GM23338 (cell line): ENCODE data around the gene HELT.

Experiments
- CREB1 ChIP-seq: fragments of 250-450 bp; sonication (Bioruptor Pico); IDR thresholded peaks from 2 replicates; pipeline ENCODE4 v1.5.0; 2020; ENCODE audit warnings: low read depth, mild to moderate bottlenecking, moderate library complexity
- CTCF ChIP-seq, 2 experiments: fragments of 200-600 bp in 1 of 2; sonication (generic) in 1 of 2; conservative IDR thresholded peaks; 2 replicates each; pipeline versions ENCODE4 v1.5.1 to v1.6.1; 2016 to 2017; ENCODE audit warnings: antibody characterized with exemption in 2 of 2, low read depth in 2 of 2, mild to moderate bottlenecking in 2 of 2, moderate library complexity in 1 of 2
- ETS1 ChIP-seq: IDR thresholded peaks from 2 replicates; pipeline ENCODE4 v1.6.1; 2016; ENCODE audit warnings: antibody characterized with exemption
- EZH2 ChIP-seq: fragments of 200-600 bp; sonication (generic); IDR thresholded peaks from one replicate; pipeline ENCODE4 v1.8.0; 2017; ENCODE audit warnings: antibody characterized with exemption, mild to moderate bottlenecking, low read depth; ENCODE audit not compliant: unreplicated experiment
- EZH2phosphoT487 ChIP-seq: fragments of 200-600 bp; sonication (generic); IDR thresholded peaks from one replicate; pipeline ENCODE4 v1.8.1; 2018; ENCODE audit warnings: antibody characterized with exemption; ENCODE audit not compliant: unreplicated experiment
- JUNB ChIP-seq: IDR thresholded peaks from one replicate; pipeline ENCODE4 v1.6.1; 2016; ENCODE audit warnings: antibody characterized with exemption; ENCODE audit not compliant: unreplicated experiment
- POLR2AphosphoS5 ChIP-seq: IDR thresholded peaks from 2 replicates; pipeline ENCODE4 v1.6.1; 2016; ENCODE audit warnings: antibody characterized with exemption, low read depth
- REST ChIP-seq: IDR thresholded peaks from one replicate; pipeline ENCODE4 v1.6.1; 2018; ENCODE audit warnings: antibody characterized with exemption; ENCODE audit not compliant: unreplicated experiment
- STAT1 ChIP-seq: IDR thresholded peaks from one replicate; pipeline ENCODE4 v1.6.1; 2016; ENCODE audit warnings: antibody characterized with exemption; ENCODE audit not compliant: unreplicated experiment
- ZNF114 ChIP-seq: fragments of 250-450 bp; sonication (Bioruptor Pico); IDR thresholded peaks from 2 replicates; pipeline ENCODE4 v1.5.0; 2020; ENCODE audit warnings: mild to moderate bottlenecking, moderate library complexity
- ZNF331 ChIP-seq: fragments of 250-450 bp; sonication (Bioruptor Pico); IDR thresholded peaks from 2 replicates; pipeline ENCODE4 v1.5.0; 2020; ENCODE audit warnings: low read depth, mild to moderate bottlenecking, moderate library complexity

GRCh38 chr4:185053746-185054145 is 35.5 kb downstream of the HELT start:
- TF ChIP-seq CTCF (conservative IDR thresholded peaks at IDR 0.05; ENCODE audit: low read depth in 2 of 2) (no peak), EZH2phosphoT487 (no peak), EZH2 (no peak), CREB1 (CRISPR knock-in tag) (no peak), POLR2AphosphoS5 (no peak), JUNB (no peak), REST (no peak), ZNF331 (CRISPR knock-in tag) (no peak), ZNF114 (CRISPR knock-in tag) (no peak), ETS1 (no peak), STAT1 (no peak)
